Activated CD8-positive, alpha-beta memory T cell treated with anti-CD3 and anti-CD28 coated beads for 48 hours (primary cell): ENCODE results near the gene ANKRD39.
"Not testable (repeated sequence)": the region's sequence is repeated elsewhere in the genome, so short reads cannot be mapped to it uniquely, and the experiment has no call there.

ENCODE experiments used
- DNase-seq, 3 experiments: peaks; one replicate each; pipeline ENCODE4 v3.0.0-alpha.2; 2020; ENCODE audit warnings: low read depth in 2 of 3, low spot score in 2 of 3

The ANKRD39 gene, protein sequence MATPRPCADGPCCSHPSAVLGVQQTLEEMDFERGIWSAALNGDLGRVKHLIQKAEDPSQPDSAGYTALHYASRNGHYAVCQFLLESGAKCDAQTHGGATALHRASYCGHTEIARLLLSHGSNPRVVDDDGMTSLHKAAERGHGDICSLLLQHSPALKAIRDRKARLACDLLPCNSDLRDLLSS

DNA sequence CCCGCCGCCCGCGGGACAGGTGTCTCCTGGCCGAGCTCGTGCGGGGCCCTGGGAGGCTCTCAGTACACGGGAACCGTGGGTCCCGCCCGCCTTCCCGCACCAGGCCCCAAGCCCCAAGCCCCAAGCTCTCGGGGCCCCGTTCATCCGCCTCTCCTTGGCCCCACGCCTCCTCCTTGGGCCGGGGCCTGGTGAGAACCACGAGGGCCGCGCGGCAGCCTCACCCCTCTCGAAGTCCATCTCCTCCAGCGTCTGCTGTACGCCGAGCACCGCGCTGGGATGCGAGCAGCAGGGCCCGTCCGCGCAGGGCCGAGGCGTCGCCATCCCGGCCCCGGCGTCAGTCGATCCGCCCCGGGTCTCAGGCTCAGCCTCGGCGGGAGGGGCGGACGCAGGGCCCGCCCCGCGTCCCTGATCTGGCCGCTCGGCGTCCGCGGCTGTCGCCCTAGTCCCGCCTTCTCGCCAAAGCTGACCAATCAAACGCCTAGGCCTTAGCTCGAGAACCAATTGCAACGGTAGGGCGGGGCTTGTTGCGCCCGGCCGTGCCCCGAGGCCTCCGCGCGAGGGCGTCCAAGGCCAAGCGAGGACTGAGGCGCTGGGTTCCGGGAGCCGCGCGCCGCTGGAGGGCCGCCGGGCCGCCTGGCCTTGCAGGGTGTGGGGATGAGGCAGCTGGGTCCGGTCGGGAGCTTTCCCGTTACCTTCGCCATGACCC is at the start of gene ANKRD39:
Gene ANKRD39 (minus strand): TSS at position 350 of the 706 bp plus-strand sequence. CDS start 29 bp downstream, at position 321.
- DNase-seq, result peak; percentile 86 to 97 (median 88)

DNA sequence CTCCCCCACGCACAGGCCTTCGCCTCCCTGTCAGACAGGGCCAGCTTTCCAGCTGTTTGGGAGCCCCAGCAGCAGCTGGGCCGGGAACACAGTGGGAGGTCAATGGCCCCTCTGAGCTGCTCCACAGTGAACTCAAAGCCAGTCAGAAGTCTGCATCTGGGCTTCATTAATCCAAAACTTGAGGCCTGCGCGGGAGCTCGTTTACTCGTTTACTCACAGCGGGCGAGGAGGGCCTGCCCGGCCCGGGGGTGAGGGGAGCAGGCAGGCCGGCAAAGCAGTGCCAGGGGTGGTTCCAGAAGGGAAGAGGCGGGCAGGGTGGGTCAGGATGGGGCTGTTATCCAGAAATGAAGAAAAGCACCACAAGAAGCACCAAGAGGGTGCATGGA is 48.9 kb upstream of the ANKRD39 start:
- DNase-seq, result no peak

DNA sequence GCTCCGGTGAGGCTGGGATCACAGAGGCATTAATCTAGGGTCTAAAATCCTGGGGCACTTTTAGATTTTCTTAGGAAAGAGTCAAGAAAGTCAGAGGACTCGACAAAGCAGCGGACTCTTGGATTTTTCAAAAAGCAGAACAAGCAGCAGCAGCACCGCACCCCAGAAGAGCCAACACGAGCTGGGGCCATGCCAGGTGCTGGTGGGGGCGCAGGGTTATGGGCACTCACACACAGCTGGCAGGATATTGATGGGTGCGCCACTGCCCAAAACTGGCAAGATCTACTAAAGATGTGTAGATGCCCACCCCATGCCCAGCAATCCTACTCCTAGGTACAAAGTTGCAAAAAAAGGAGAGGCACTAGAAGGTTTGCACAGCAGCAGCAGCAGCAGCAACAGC is 46.0 kb upstream of the ANKRD39 start:
- no peak for DNase-seq

DNA sequence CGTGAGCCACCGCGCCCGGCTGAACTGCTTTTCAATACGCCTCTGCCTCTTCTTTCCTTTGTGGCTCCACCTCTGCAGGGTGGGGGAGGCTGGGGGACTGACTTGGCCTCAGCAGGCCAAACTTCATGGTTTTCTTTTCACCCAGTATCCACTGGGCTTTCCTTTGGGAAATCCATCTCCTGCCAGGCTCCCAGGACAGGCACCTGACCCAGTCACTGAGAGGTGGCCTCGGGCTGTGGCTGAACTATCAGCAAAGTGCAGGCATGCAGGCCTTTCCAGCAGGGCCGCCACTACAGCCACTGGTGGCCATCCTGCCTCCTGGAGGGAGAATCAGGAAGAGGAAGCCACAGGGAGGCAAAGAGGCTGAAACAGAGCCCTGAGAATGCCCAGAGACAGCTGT is 45.5 kb upstream of the ANKRD39 start:
- DNase-seq, result no peak

DNA sequence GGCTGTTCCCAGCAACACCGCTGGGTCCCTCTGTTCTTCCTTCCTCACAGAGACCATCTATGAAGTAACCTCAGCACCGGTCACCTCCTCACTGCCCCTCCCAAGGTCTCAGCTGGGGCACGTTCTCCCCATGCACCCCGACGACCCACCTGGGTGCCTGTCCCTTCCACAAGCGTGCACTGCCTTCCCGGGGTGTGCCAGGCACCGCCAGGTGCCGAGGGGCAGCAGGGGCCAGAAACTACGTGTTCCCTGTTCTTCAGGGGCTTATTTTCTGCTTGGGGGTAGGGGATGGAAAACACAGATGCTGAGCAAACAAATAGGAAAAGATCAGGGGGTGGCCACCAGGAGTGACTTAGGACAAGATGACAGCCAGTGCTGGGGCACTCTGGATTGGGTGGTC is 42.4 kb upstream of the ANKRD39 start:
- no peak for DNase-seq

DNA sequence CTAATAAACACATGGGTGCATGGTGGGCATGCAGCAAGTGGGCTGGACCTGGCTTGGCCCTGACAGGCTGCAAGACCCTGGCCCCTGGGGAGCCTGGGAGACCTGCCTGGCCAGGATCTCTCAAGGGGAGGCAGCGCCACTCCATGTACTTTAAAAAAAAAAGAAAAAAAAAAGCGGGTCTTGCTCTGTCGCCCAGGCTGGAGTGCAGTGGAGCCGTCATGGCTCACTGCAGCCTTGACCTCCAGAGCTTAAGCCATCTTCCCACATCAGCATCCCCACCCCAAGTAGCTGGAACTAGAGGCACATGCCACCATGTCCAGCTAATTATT is 41.6 kb upstream of the ANKRD39 start:
- no peak for DNase-seq

DNA sequence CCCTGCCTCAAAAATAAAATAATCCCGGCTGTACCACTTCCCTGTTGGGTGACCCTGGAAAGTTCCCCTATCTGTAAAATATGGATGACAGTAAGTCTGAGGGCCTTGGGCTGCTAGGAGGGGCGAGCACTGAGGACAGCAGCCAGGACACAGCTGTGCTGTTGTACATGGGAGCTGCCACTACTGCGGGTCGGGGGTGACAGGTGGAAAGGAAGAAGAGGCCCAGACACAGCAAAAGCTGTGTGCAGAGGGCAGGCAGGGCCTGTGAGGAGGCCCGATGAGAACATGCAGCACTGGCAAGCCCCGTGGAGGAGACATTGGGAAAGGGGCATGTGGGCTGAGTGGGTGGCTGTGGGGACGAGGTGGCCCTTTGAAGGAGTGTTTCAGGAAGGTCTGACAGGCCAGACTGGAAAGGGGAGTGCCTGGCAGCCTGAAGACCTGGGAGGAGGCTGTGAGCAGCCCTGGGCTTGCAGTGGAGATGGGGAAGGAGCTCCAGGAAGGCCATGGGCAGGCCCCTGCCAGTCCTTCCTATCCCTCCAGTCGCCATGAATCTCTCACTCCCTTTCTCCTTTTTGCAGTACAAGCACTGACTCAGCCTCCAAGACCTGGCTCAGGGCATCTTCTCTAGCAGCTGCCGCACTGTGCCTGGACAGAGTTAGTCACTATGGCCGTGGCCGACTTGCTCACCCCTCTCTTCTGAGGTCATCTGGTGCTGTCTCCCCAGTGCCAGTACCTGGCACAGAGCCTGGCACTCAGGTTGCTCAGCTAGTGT is 41.0 kb upstream of the ANKRD39 start:
- no peak for DNase-seq

DNA sequence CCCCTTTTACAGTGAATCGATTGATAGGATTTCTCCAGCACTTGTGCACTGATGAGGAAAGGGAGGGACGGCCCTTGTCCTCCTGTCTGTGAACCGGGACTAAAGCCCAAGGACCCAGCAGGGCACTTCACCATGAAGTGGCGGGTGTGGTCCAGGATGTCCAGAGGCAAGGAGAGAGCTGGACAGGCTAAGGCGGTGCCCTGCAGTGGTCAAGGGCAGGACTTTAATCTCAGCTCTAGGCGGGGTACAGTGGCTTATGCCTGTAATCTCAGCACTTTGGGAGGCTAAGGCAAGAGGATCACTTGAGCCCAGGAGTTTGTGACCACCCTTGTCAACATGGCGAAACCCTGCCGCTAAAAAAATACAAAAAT is 40.3 kb upstream of the ANKRD39 start:
- DNase-seq, result no peak

DNA sequence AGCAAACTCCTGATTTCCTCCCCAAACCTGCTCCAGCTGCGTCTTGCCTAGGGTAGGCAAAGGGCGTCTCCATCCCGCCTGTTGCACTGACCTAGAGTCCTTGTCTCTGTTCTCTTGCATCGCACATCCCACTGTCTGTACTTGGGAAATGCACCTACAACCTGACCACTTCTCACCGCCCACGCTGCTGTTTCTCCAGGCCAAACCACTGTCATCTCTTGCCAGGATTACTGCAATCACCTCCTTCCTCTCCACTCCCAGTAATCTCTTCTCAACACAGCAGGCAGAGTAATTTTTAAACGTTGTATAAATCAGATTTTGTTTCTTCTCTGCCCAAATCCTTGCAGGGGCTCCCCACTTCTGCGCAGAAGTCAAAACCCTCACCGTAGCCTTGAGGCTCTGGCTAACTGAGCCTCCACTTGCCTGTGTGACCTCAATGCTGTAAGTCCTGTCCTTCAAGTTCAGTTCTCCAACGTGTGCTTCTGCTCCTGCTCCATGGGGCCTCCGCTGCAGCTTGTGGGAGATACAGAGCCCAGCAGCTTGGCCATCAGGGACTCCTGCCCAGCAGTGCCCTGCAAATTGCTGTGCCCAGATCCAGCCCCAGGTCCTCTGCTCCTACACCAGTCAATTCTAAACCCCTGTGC is 39.8 kb upstream of the ANKRD39 start:
- no peak for DNase-seq

DNA sequence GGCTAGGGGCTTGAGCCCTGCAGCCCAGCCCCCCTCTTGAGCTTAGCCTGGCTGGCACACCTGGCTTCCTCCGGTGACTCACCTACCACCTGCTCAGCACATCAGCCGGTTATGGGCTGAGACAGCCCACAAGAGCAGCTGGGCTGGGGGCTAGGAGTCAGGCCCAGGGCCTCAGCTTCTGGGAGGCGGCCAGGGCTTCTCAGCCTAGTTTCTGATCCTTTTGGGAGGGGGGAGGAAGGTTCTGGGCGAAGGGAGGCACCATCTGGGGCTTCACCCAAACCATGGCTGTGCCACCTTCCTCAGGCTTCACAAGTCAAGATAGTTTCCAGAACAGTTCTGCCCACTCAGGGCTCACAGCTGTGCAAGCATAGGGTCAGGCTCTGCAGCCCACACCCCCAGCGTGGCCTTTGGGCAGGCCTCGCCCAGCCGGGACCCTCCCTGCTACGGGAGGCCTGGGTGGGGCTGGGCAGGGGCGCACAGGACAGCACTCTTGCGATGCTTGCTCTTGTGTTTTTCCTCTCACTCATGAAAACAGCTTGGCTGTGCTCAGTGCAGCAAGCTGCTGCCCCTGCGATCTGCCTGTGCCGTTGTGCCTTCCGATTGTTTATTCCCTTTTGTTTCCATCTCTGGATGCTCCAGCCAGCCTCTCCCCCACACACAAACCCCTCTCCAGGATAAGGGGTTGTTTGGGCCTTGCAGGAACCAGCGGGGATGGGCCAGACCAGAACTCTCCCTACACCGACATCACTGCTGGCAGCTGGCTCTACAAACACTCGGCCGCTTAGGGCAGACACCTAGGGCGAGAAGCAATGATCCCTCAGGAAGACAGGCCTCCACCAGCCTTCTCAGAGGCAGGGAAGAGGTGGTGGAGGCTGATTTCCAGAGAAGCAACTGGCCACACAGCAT is 38.2 kb upstream of the ANKRD39 start:
- DNase-seq, result no peak

DNA sequence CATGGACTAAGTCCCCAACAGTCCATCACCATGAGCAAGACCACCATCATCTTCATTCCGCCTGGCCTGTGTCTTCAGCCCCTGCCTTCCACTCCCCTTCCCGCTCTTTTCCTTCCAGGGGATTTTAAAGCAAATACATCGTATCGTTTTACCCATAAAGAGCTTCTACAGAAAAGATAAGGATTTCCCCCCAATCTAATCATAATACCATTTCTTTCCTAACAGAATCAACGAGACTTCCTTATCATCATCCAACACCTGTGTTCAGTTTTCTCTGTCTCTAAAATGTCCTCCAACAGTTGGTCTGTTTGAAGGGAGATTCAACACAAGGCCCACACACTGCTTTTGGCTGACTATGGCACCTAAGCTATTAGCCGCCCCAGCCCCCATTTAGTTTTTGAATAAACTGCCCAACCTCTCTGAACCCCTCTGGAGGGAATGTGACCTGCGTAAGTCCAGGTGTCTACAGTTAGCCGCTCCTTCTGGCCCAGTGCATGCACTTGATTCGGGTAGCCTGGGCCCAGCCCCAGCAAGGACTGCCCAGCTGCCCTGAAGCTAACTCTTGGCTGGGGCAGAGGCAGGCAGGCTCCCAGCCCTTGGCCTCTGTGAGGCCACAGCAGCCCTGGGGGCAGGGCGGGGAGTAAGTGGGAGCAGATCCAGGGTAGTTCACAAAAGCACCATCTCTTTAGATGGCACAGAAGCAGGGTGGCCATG is 37.4 kb upstream of the ANKRD39 start:
- no peak for DNase-seq

DNA sequence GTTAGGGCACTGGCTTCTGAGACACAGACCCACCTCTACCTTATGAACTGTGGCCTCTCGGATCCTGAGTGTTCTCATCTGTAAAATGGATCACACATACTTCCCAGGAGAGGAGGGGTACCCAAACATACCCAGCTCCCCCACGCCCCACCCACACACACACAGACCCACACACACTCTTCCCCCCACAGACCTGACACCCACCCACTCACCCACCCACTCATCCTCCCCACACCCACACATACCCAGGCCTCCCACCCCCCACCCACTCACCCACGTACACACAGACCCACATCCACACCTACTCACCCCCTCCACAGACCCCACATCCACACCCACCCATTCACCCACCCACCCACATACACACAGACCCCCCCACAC is 36.3 kb upstream of the ANKRD39 start:
- no peak for DNase-seq

DNA sequence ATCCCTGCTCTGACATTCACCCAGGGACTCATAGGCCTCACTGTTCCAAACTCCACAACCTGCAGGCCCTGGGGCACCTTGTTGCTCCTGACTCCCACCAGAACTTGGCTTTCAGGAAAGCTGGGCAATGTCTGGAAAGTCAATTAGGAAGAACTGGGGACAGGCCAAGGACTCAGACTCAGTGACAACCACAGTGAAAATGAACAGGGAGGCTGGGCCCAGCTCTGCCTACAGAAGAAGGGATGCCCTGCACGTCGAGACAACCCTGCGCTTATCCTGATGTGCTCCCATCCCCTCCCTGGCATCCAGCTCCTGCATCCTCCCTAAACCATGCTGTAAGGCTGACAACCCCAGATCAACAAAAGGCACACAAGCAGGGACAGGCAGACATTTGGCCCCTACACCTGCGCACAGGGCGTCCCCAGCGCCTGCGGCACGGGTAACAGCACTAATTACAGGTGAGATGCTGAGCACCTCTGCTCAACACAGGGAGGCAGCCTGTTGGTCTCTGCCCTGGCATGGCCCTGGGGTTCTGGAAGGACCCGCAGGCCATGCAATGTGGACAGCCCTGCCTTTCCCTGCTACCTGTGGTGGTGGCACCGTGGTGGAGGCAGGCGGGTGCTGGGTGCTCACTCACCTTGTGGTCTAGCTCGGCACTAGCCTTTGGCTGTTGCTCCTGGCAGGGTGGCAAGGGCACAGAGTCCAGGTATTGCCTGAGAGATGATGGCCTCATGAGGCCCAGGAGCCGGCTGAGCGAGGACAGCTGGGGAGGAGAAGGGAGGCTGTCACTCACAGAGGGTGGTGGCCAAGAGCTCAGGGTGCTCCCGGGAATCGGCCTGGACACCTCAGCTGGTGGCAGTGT is 35.7 kb upstream of the ANKRD39 start:
- no peak for DNase-seq

DNA sequence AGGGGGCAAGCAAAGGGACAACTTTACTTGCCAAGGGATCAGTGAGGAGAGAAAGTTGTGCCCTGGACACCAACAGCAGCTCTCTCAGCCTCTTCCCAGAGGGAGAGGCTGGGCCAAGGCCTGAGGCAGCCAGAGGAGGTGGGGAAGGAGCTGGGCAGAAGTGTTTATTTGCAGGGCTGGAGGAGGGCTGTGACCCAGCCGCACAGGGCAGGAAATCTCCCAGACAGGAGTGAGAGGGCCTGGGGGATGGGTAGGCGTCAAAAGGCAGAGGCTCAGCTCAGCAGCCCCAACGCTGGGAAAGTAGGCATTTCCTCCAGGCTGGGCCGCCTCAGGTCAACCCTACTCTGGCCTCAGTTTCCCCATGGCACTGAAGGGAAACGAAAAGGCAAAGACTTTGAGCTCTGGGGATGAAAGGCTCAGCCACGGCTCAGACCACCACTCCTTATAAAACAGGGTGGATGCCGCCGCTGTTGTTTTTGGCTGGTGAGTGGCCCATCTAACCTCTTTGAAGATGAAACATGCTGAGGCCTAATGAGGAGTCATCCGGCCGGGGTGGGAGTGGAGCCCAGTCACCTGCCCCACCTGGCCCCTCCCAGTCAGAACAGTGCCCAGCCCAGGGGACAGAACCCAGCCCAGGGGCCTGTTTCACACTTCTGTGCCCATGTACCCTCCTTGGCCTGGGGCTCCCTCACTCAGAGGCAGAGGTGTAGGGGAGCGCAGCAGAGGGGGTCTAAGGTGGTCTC is 33.9 kb upstream of the ANKRD39 start:
- no peak for DNase-seq

DNA sequence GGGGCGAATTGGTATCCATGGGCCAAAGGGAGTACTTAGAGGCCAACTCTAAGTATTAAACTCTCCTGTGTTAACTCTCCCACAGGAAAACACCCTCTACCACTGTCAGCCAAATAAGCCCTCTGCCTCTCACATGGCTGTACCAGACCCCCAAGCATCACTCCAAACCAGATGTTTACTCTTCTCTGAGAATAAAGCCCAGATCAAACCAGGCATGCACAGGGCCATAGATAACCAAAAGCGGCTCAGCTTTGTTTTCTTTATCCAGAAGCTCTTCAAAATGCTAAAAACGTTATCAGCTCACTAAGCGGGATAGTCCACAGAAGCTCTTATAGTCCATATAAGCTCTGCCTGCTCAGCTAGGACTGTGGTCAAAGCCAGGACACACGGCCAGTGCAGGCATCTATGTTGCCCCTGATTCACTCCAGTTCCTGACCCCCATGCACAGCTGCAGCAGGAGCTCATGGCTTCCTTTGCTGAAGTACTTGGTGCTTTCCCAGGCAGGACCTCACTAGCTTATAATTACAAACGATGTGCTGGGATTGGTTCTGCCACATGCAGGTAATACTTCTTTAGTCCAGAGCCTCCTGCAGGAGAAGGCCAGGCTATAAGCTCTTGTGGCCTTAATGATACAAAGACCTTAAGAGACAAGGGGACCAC is 33.0 kb upstream of the ANKRD39 start:
- no peak for DNase-seq

DNA sequence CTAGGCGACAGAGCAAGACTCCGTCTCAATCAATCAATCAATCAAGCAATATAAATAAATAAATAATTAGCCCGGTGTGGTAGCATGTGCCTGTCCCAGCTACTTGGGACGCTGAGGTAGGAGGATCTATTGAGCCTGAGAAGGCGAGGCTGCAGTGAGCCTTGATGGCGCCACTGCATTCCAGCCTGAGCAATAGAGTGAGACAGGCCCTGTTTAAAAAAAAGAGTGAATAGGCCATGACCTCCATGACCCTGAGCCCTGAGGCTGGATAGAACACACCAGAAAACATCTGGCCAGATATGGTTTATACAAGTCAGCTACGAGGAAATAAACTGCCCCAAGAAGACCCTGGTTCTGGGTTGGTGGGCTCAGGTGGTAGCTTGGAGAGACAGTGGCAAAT is 32.4 kb upstream of the ANKRD39 start:
- no peak for DNase-seq

DNA sequence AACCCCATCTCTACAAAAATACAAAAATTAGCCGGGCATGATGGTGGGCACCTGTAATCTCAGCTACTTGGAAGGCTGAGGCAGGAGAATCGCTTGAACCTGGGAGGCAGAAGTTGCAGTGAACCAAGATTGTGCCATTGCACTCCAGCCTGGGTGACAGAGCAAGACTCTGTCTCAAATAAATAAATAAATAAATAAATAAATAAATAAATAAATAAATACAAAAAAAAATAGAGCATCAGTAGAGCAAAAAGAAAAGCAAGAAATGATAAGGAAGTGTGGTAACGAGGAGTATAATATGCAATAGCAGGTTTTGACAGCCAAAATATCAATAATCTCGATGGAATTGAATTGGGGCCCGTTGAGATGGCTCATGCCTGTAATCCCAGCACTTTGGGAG is 31.7 kb upstream of the ANKRD39 start:
- not testable (repeated sequence) for DNase-seq
